ENCODE data around the gene RABEP2. TPM values are rescaled to one million over a fixed set of nuclear protein-coding genes. Genes with fewer than 3 reads are reported as not detected.

RABEP2 gene
- total RNA-seq, 1 donor: 31.5 TPM

- no peaks in the 10 kb centered on the region for H3K9me3 ChIP-seq (ENCODE audit: low read depth, low read length)
- H4K20me1 ChIP-seq (ENCODE audit: insufficient read depth, low read length): no peaks in the 10 kb centered on the region
- H3K27me3 ChIP-seq (ENCODE audit: insufficient read depth, low read length): no peaks in the 10 kb centered on the region
- H3K4me1 ChIP-seq (ENCODE audit: insufficient read depth, low read length): no peaks in the 10 kb centered on the region
- no peak for DNase-seq (ENCODE audit: insufficient read length, low spot score, missing footprints)
- no peaks in the 10 kb centered on the region for H3K79me2 ChIP-seq (ENCODE audit: insufficient read depth, low read length)
- no peak overlapping the region for H2AFZ ChIP-seq (ENCODE audit: low read length)
- no peak overlapping the region for H3K4me2 ChIP-seq (ENCODE audit: insufficient read depth, low read length)
- H3K36me3 ChIP-seq (ENCODE audit: insufficient read depth, low read length): peaks cover 7% of the 10 kb centered on the region
- H3K4me3 ChIP-seq (ENCODE audit: insufficient read depth, low read length): no peak overlapping the region
- H3K27ac ChIP-seq (ENCODE audit: low read depth, low read length): no peak overlapping the region
- TF ChIP-seq CTCF (IDR thresholded peaks at IDR 0.05; ENCODE audit: extremely low read depth, low read depth, low read length): no peak
Measured at GRCh38 chr16:28905800-28906372, 19.2 kb downstream of the RABEP2 start.

GRCh38 chr16:28905229-28905754 lies 19.7 kb downstream of the RABEP2 start:
- Histone ChIP-seq H3K9me3 (ENCODE audit: low read depth, low read length) (no peaks in the 10 kb centered on the region), H3K4me2 (ENCODE audit: insufficient read depth, low read length) (no peak overlapping the region), H3K4me3 (ENCODE audit: insufficient read depth, low read length) (no peak overlapping the region), H3K27me3 (ENCODE audit: insufficient read depth, low read length) (no peaks in the 10 kb centered on the region), H4K20me1 (ENCODE audit: insufficient read depth, low read length) (no peaks in the 10 kb centered on the region), H2AFZ (ENCODE audit: low read length) (no peak overlapping the region), H3K79me2 (ENCODE audit: insufficient read depth, low read length) (no peaks in the 10 kb centered on the region), H3K4me1 (ENCODE audit: insufficient read depth, low read length) (no peaks in the 10 kb centered on the region), H3K27ac (ENCODE audit: low read depth, low read length) (no peak overlapping the region), H3K36me3 (ENCODE audit: insufficient read depth, low read length) (peaks cover 7% of the 10 kb centered on the region)
- no peak for TF ChIP-seq CTCF (IDR thresholded peaks at IDR 0.05; ENCODE audit: extremely low read depth, low read depth, low read length)
- DNase-seq (ENCODE audit: insufficient read length, low spot score, missing footprints): no peak

GRCh38 chr16:28904828-28905227 lies 20.2 kb downstream of the RABEP2 start:
- TF ChIP-seq CTCF (IDR thresholded peaks at IDR 0.05; ENCODE audit: extremely low read depth, low read depth, low read length): no peak
- Histone ChIP-seq H4K20me1 (ENCODE audit: insufficient read depth, low read length) (no peaks in the 10 kb centered on the region), H3K9me3 (ENCODE audit: low read depth, low read length) (no peaks in the 10 kb centered on the region), H2AFZ (ENCODE audit: low read length) (no peak overlapping the region), H3K4me1 (ENCODE audit: insufficient read depth, low read length) (no peaks in the 10 kb centered on the region), H3K4me2 (ENCODE audit: insufficient read depth, low read length) (no peak overlapping the region), H3K79me2 (ENCODE audit: insufficient read depth, low read length) (no peaks in the 10 kb centered on the region), H3K36me3 (ENCODE audit: insufficient read depth, low read length) (peaks cover 7% of the 10 kb centered on the region), H3K4me3 (ENCODE audit: insufficient read depth, low read length) (no peak overlapping the region), H3K27me3 (ENCODE audit: insufficient read depth, low read length) (no peaks in the 10 kb centered on the region), H3K27ac (ENCODE audit: low read depth, low read length) (no peak overlapping the region)
- no peak for DNase-seq (ENCODE audit: insufficient read length, low spot score, missing footprints)

GRCh38 chr16:28904363-28904762 lies 20.7 kb downstream of the RABEP2 start:
- H3K27me3 ChIP-seq (ENCODE audit: insufficient read depth, low read length): no peaks in the 10 kb centered on the region
- no peaks in the 10 kb centered on the region for H3K9me3 ChIP-seq (ENCODE audit: low read depth, low read length)
- H3K4me1 ChIP-seq (ENCODE audit: insufficient read depth, low read length): no peaks in the 10 kb centered on the region
- H3K4me3 ChIP-seq (ENCODE audit: insufficient read depth, low read length): no peak overlapping the region
- no peak overlapping the region for H3K27ac ChIP-seq (ENCODE audit: low read depth, low read length)
- H3K36me3 ChIP-seq (ENCODE audit: insufficient read depth, low read length): peaks cover 7% of the 10 kb centered on the region
- DNase-seq (ENCODE audit: insufficient read length, low spot score, missing footprints): no peak
- TF ChIP-seq CTCF (IDR thresholded peaks at IDR 0.05; ENCODE audit: extremely low read depth, low read depth, low read length): no peak
- no peak overlapping the region for H3K4me2 ChIP-seq (ENCODE audit: insufficient read depth, low read length)
- no peak overlapping the region for H2AFZ ChIP-seq (ENCODE audit: low read length)
- no peaks in the 10 kb centered on the region for H4K20me1 ChIP-seq (ENCODE audit: insufficient read depth, low read length)
- no peaks in the 10 kb centered on the region for H3K79me2 ChIP-seq (ENCODE audit: insufficient read depth, low read length)

All from osteoblast (primary cell).